GM12892 (cell line): ENCODE results near the gene EPS8L3.

ENCODE experiments used
- DNase-seq: peaks from one replicate; pipeline ENCODE4 v3.0.0; 2011; ENCODE audit not compliant: insufficient read length
- FAIRE-seq: peaks from 2 replicates; lab custom pipeline; 2011; peaks lifted over from hg19 to GRCh38; lab: Jason Lieb, UNC
- POLR2A ChIP-seq: IDR thresholded peaks from 2 replicates; pipeline ENCODE4 v1.6.1; 2011; ENCODE audit warnings: low read depth, low read length, control low read depth
- POLR2AphosphoS5 ChIP-seq: IDR thresholded peaks from 2 replicates; pipeline ENCODE4 v1.6.1; 2011; ENCODE audit warnings: low read depth, low read length, control low read depth
- TAF1 ChIP-seq: IDR thresholded peaks from 2 replicates; pipeline ENCODE4 v1.6.1; 2011; ENCODE audit warnings: low read depth, mild to moderate bottlenecking, control low read depth, low read length, borderline replicate concordance

Gene EPS8L3

GRCh38 chr1:109792056-109792831, 28.5 kb upstream of the EPS8L3 start:
- no peak for TF ChIP-seq TAF1
- no peak for TF ChIP-seq POLR2AphosphoS5
- no peak for TF ChIP-seq POLR2A
- DNase-seq = no peak
- no peak for FAIRE-seq

DNA sequence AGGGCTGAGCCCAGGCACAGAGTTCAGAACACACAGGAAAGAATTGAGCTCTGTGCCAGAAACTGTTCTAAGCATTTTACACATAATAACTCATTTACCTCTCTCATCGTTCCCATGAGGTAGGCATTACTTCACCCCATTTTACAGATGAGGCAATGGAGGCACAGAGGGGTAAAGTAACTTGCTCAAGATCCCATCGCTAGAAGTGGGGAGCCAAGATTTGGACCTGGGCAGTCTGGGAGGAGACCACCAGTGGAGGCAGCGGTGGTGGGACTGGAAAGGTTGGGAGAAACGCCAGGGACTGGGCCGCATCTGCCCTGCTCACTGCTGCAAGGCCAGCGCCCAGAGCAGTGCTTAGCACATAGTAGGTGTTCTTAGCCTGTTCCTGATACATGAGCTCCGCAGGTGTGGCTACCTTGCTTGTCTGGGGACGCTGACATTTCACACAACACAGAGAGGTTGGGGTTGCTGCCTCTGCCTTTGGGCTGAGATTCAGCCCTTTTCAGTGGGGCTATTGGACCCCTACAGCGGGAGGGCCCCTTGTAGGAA, 27.8 kb upstream of the EPS8L3 start:
- DNase-seq (no peak), FAIRE-seq (no peak)
- no peak for TF ChIP-seq POLR2A
- no peak for TF ChIP-seq TAF1
- no peak for TF ChIP-seq POLR2AphosphoS5

- no peak for FAIRE-seq
- TF ChIP-seq POLR2A (no peak), TAF1 (no peak), POLR2AphosphoS5 (no peak)
- peak; percentile 82 for DNase-seq
Observed at GRCh38 chr1:109790735-109791494, 27.2 kb upstream of the EPS8L3 start.

GRCh38 chr1:109790329-109790728, 26.6 kb upstream of the EPS8L3 start:
- no peak for TF ChIP-seq POLR2AphosphoS5
- DNase-seq (no peak), FAIRE-seq (no peak)

DNA sequence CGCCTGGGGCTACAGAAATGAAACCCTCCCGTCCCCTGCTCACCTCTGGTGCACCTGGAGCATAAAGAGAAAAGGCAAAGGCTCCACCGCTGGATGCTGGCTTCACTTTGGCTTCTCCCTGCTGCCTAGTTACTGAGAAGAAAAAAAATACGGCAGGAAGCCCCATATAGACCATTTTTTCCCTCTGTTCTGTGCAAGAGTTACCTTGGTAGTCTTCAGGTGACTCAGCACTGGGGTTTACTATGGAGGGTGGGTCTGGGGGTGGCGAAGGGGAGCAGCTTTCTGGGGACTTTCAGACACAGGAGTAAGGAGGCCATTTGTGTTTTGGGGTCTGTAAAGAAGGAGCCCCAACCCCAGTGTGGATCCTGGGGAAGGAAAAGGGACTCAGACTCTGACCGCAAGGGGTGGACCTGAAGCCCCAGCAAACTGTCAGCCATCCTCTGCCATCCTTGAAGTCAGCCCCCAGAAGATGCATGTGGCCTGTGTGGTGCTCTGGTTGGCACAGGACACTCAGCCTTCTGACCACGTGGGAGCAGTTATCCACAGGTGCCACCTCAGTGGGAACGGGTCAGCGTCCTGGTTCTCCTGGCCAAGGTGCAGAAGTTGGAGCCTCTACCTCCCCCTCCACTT, 25.9 kb upstream of the EPS8L3 start:
- TF ChIP-seq POLR2A (no peak), POLR2AphosphoS5 (no peak), TAF1 (no peak)
- no peak for DNase-seq
- FAIRE-seq = no peak

GRCh38 chr1:109788695-109789521, 25.2 kb upstream of the EPS8L3 start:
- DNase-seq (no peak), FAIRE-seq (no peak)

DNA sequence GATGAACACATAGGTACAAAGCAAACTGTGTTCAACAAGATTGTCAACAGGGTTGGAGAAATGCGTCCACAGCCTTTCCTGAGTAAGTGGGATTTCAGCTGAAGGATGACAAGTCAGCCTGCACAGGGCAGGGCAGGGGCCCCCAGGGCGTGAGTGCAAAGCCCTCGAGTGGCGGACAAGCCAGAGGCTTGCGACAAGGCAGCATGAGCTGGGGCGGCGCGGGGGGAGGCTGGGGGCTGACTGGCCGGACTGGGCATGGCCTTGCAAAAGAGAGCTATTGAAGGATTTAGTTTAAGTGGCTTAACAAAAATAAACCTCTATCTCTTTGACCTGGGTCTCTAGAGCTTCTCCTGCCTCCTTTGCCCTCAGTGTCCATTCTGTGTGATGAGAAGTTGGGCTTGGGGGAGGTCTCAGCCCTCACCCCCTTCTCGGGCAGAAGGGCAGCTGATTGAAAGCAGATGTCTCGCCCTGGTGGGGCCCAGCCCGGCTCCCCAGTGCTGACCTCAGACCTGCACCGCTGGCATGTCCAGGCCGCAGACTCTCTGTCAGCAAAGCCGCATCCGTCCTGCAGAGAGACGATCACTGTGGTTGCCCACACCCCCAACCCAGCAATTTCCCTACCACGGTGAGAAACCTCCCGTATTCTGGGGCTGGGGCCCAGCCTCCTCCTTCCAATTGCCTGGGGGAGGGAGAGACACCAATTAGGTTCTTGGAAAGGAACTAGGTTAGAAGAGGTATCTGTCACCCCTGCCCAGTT, 24.3 kb upstream of the EPS8L3 start:
- no peak for TF ChIP-seq TAF1
- TF ChIP-seq POLR2AphosphoS5 = no peak
- no peak for TF ChIP-seq POLR2A
- no peak for FAIRE-seq
- no peak for DNase-seq

More at GRCh38 chr1:109788695-109789521, 25.2 kb upstream of the EPS8L3 start:
- TF ChIP-seq POLR2A (no peak), TAF1 (no peak), POLR2AphosphoS5 (no peak)

GRCh38 chr1:109787211-109787844, 23.6 kb upstream of the EPS8L3 start:
- TF ChIP-seq TAF1 (no peak), POLR2AphosphoS5 (no peak), POLR2A (no peak)
- no peak for FAIRE-seq
- DNase-seq = no peak

- DNase-seq (no peak), FAIRE-seq (no peak)
- TF ChIP-seq POLR2A (no peak), TAF1 (no peak), POLR2AphosphoS5 (no peak)
Observed at GRCh38 chr1:109786531-109787021, 22.9 kb upstream of the EPS8L3 start.
